ENCODE results near the gene RHOXF2. TPM values are rescaled to one million over a fixed set of nuclear protein-coding genes. Genes with fewer than 3 reads are reported as not detected.
"Not testable (repeated sequence)": the region's sequence is repeated elsewhere in the genome, so short reads cannot be mapped to it uniquely, and the experiment has no call there.

Gene RHOXF2
- total and polyA plus RNA-seq, 2 experiments from 2014 or later, result not detected

GRCh38 chrX:120137439-120137838, 21.0 kb upstream of the RHOXF2 start:
- WGBS, 2 experiments (ENCODE audit: low coverage in 1 of 2, low lambda C conversion rate in 2 of 2, missing lambda C conversion rate in 2 of 2), result 48 to 59% methylated on average over 3 of the region's 3 CpGs
- H3K4me3 ChIP-seq, result no peak overlapping the region
- H3F3A ChIP-seq (ENCODE audit: insufficient read depth), result no peaks in the 10 kb centered on the region
- H3K36me3 ChIP-seq (ENCODE audit: low read depth), result no peaks in the 10 kb centered on the region
- TF ChIP-seq EZH2 (IDR thresholded peaks at IDR 0.05; ENCODE audit: insufficient read depth, poor library complexity, severe bottlenecking) (no peak), EZH2phosphoT487 (IDR thresholded peaks at IDR 0.05; ENCODE audit: insufficient read depth, low read depth) (no peak)
- H3K9me3 ChIP-seq (ENCODE audit: low read depth), result no peaks in the 10 kb centered on the region
- in situ Hi-C loops (cut with MboI), result no loop called here
- H3K79me2 ChIP-seq (ENCODE audit: insufficient read depth), result no peaks in the 10 kb centered on the region
- no peaks in the 10 kb centered on the region for H3K27me3 ChIP-seq (replicated peaks; ENCODE audit: insufficient read depth)
- no peaks in the 10 kb centered on the region for H3K4me1 ChIP-seq (ENCODE audit: insufficient read depth)
- no peak for DNase-seq
- H3K27ac ChIP-seq, result no peak overlapping the region
- H3K9me2 ChIP-seq (ENCODE audit: insufficient read depth), result no peaks in the 10 kb centered on the region
- no peak overlapping the region for H3K4me2 ChIP-seq (ENCODE audit: unreplicated experiment)
- H3K9ac ChIP-seq, result no peak overlapping the region
- no peak overlapping the region for H2AFZ ChIP-seq
- no peaks in the 10 kb centered on the region for H4K20me1 ChIP-seq (ENCODE audit: insufficient read depth)

GRCh38 chrX:120140293-120140981, 18.0 kb upstream of the RHOXF2 start:
- H3K27me3 ChIP-seq (replicated peaks; ENCODE audit: insufficient read depth), result no peaks in the 10 kb centered on the region
- no peaks in the 10 kb centered on the region for H3K4me1 ChIP-seq (ENCODE audit: insufficient read depth)
- H3K9me3 ChIP-seq (ENCODE audit: low read depth), result no peaks in the 10 kb centered on the region
- no peak overlapping the region for H3K9ac ChIP-seq
- H2AFZ ChIP-seq, result no peak overlapping the region
- no peaks in the 10 kb centered on the region for H3K36me3 ChIP-seq (ENCODE audit: low read depth)
- no peak overlapping the region for H3K4me3 ChIP-seq
- no peaks in the 10 kb centered on the region for H3K9me2 ChIP-seq (ENCODE audit: insufficient read depth)
- no peak overlapping the region for H3K4me2 ChIP-seq (ENCODE audit: unreplicated experiment)
- H3K79me2 ChIP-seq (ENCODE audit: insufficient read depth), result no peaks in the 10 kb centered on the region
- no peaks in the 10 kb centered on the region for H3F3A ChIP-seq (ENCODE audit: insufficient read depth)
- no peak overlapping the region for H3K27ac ChIP-seq
- no peak for DNase-seq
- WGBS, 2 experiments (ENCODE audit: low coverage in 1 of 2, low lambda C conversion rate in 2 of 2, missing lambda C conversion rate in 2 of 2), result 71 to 76% methylated on average over 11 of the region's 11 CpGs
- no peak for TF ChIP-seq EZH2phosphoT487 (IDR thresholded peaks at IDR 0.05; ENCODE audit: insufficient read depth, low read depth)
- in situ Hi-C loops (cut with MboI), result no loop called here
- H4K20me1 ChIP-seq (ENCODE audit: insufficient read depth), result no peaks in the 10 kb centered on the region

GRCh38 chrX:120144178-120144844, 14.1 kb upstream of the RHOXF2 start:
- Histone ChIP-seq H4K20me1 (ENCODE audit: insufficient read depth) (no peaks in the 10 kb centered on the region), H3K27me3 (replicated peaks; ENCODE audit: insufficient read depth) (no peaks in the 10 kb centered on the region), H3K9me2 (ENCODE audit: insufficient read depth) (no peaks in the 10 kb centered on the region), H3K9ac (no peak overlapping the region), H3K4me1 (ENCODE audit: insufficient read depth) (no peaks in the 10 kb centered on the region), H3K4me3 (no peak overlapping the region), H3F3A (ENCODE audit: insufficient read depth) (no peaks in the 10 kb centered on the region), H3K27ac (no peak overlapping the region), H3K4me2 (ENCODE audit: unreplicated experiment) (no peak overlapping the region), H2AFZ (peak overlapping the region; percentile 19; the same call in 1 of the 2 replicates), H3K79me2 (ENCODE audit: insufficient read depth) (no peaks in the 10 kb centered on the region), H3K36me3 (ENCODE audit: low read depth) (no peaks in the 10 kb centered on the region), H3K9me3 (ENCODE audit: low read depth) (no peaks in the 10 kb centered on the region)
- in situ Hi-C loops (cut with MboI), result no loop called here
- DNase-seq, result peak; percentile 4
- no peak for TF ChIP-seq EZH2 (IDR thresholded peaks at IDR 0.05; ENCODE audit: insufficient read depth, poor library complexity, severe bottlenecking)
- no peak for TF ChIP-seq EZH2phosphoT487 (IDR thresholded peaks at IDR 0.05; ENCODE audit: insufficient read depth, low read depth)
- WGBS, 2 experiments (ENCODE audit: low coverage in 1 of 2, low lambda C conversion rate in 2 of 2, missing lambda C conversion rate in 2 of 2), result 19 to 24% methylated on average over 8 to 11 of the region's 12 CpGs

GRCh38 chrX:120145295-120145925, 13.0 kb upstream of the RHOXF2 start:
- DNase-seq, result no peak
- TF ChIP-seq EZH2phosphoT487 (IDR thresholded peaks at IDR 0.05; ENCODE audit: insufficient read depth, low read depth), result no peak
- TF ChIP-seq EZH2 (IDR thresholded peaks at IDR 0.05; ENCODE audit: insufficient read depth, poor library complexity, severe bottlenecking), result no peak

GRCh38 chrX:120146323-120146722, 12.1 kb upstream of the RHOXF2 start:
- DNase-seq, result not testable (repeated sequence)
- WGBS, 2 experiments (ENCODE audit: low coverage in 1 of 2, low lambda C conversion rate in 2 of 2, missing lambda C conversion rate in 2 of 2), result 79 to 83% methylated on average over 1 of the region's 1 CpG

More at GRCh38 chrX:120145295-120145925, 13.0 kb upstream of the RHOXF2 start:
- Histone ChIP-seq H3K9me3 (ENCODE audit: low read depth) (no peaks in the 10 kb centered on the region), H3K4me3 (no peak overlapping the region), H4K20me1 (ENCODE audit: insufficient read depth) (no peaks in the 10 kb centered on the region), H2AFZ (no peak overlapping the region), H3K9me2 (ENCODE audit: insufficient read depth) (no peaks in the 10 kb centered on the region), H3K27ac (no peak overlapping the region), H3K79me2 (ENCODE audit: insufficient read depth) (no peaks in the 10 kb centered on the region), H3K4me2 (ENCODE audit: unreplicated experiment) (no peak overlapping the region), H3K27me3 (replicated peaks; ENCODE audit: insufficient read depth) (no peaks in the 10 kb centered on the region), H3K4me1 (ENCODE audit: insufficient read depth) (no peaks in the 10 kb centered on the region), H3F3A (ENCODE audit: insufficient read depth) (no peaks in the 10 kb centered on the region), H3K9ac (no peak overlapping the region), H3K36me3 (ENCODE audit: low read depth) (no peaks in the 10 kb centered on the region)
- in situ Hi-C loops (cut with MboI), result no loop called here
- 61 to 62% methylated on average over 4 of the region's 4 CpGs for WGBS, 2 experiments (ENCODE audit: low coverage in 1 of 2, low lambda C conversion rate in 2 of 2, missing lambda C conversion rate in 2 of 2)

More at GRCh38 chrX:120146323-120146722, 12.1 kb upstream of the RHOXF2 start:
- H3K4me3 ChIP-seq; H3K27me3 ChIP-seq (replicated peaks; ENCODE audit: insufficient read depth); H3K36me3 ChIP-seq (ENCODE audit: low read depth); H3K9me3 ChIP-seq (ENCODE audit: low read depth); H3K27ac ChIP-seq; H3K4me1 ChIP-seq (ENCODE audit: insufficient read depth); in situ Hi-C loops (cut with MboI); H3K79me2 ChIP-seq (ENCODE audit: insufficient read depth); H3F3A ChIP-seq (ENCODE audit: insufficient read depth); H3K9ac ChIP-seq; H3K9me2 ChIP-seq (ENCODE audit: insufficient read depth); H3K4me2 ChIP-seq (ENCODE audit: unreplicated experiment); H4K20me1 ChIP-seq (ENCODE audit: insufficient read depth); H2AFZ ChIP-seq: not testable (repeated sequence)

Data from GM23248 (cell line).